A549 (cell line): ENCODE results near the gene TRPV4.

Experiments
- EP300 ChIP-seq, 2 experiments: fragments of >200 bp; sonication (Bioruptor Twin); formaldehyde crosslinking; IDR thresholded peaks; 2 replicates in 1 of 2; 3 replicates in 1 of 2; pipeline ENCODE4 v1.6.1; 2016 to 2017
- HDAC2 ChIP-seq: fragments of 200-600 bp; sonication (generic); IDR thresholded peaks from 2 replicates; pipeline ENCODE4 v1.6.1; 2016
- JUN ChIP-seq, 2 experiments: fragments of >200 bp; sonication (Bioruptor Twin); formaldehyde crosslinking; IDR thresholded peaks; 2 replicates in 1 of 2; 3 replicates in 1 of 2; pipeline ENCODE4 v1.6.1; 2016 to 2017
- MAFK ChIP-seq: fragments of 450-650 bp; IDR thresholded peaks from 2 replicates; pipeline ENCODE4 v1.6.1; 2014; ENCODE audit not compliant: partially characterized antibody
- MAX ChIP-seq: IDR thresholded peaks from 2 replicates; pipeline ENCODE4 v1.6.1; 2012
- MAZ ChIP-seq: fragments of 150-350 bp; IDR thresholded peaks from 2 replicates; pipeline ENCODE4 v1.6.1; 2014; ENCODE audit warnings: antibody characterized with exemption, low read depth, low read length, borderline replicate concordance
- NPAS2 ChIP-seq: fragments of 250-450 bp; sonication (Bioruptor Pico); IDR thresholded peaks from 2 replicates; pipeline ENCODE4 v1.8.0; 2022; ENCODE audit warnings: mild to moderate bottlenecking, moderate library complexity, borderline replicate concordance
- POLR2A ChIP-seq: IDR thresholded peaks from 2 replicates; pipeline ENCODE4 v1.6.1; 2012; ENCODE audit warnings: mild to moderate bottlenecking, low read length
- RAD21 ChIP-seq, 2 experiments: fragments of >200 bp in 1 of 2; sonication (Bioruptor Twin) in 1 of 2; formaldehyde crosslinking in 1 of 2; IDR thresholded peaks in 1 of 2; conservative IDR thresholded peaks in 1 of 2; 2 replicates in 1 of 2; 3 replicates in 1 of 2; pipeline ENCODE4 v1.6.1; 2012 to 2018; ENCODE audit warnings: inconsistent platforms in 1 of 2
- TP53 ChIP-seq: fragments of 250-450 bp; sonication (Bioruptor Pico); IDR thresholded peaks from 2 replicates; pipeline ENCODE4 v1.5.0; 2021; ENCODE audit warnings: mild to moderate bottlenecking, moderate library complexity
- ZFP36 ChIP-seq: fragments of 450-650 bp; IDR thresholded peaks from 2 replicates; pipeline ENCODE4 v1.6.1; 2014; ENCODE audit warnings: borderline replicate concordance; ENCODE audit not compliant: partially characterized antibody
- TF ChIP-seq, protein P1 (sequence below): fragments of >200 bp; sonication (Bioruptor Twin); formaldehyde crosslinking; IDR thresholded peaks from 3 replicates; pipeline ENCODE4 v1.5.1; 2016
- TF ChIP-seq, protein P2 (sequence below): fragments of 450-650 bp; IDR thresholded peaks from 2 replicates; pipeline ENCODE4 v1.6.1; 2014; ENCODE audit warnings: antibody characterized with exemption

GRCh38 chr12:109815757-109816617 lies 17.2 kb downstream of the TRPV4 start:
- no peak for TF ChIP-seq RAD21 (conservative IDR thresholded peaks at IDR 0.05 in 1 of 2, IDR thresholded peaks at IDR 0.05 in 1 of 2)
- TF ChIP-seq, protein P1, sequence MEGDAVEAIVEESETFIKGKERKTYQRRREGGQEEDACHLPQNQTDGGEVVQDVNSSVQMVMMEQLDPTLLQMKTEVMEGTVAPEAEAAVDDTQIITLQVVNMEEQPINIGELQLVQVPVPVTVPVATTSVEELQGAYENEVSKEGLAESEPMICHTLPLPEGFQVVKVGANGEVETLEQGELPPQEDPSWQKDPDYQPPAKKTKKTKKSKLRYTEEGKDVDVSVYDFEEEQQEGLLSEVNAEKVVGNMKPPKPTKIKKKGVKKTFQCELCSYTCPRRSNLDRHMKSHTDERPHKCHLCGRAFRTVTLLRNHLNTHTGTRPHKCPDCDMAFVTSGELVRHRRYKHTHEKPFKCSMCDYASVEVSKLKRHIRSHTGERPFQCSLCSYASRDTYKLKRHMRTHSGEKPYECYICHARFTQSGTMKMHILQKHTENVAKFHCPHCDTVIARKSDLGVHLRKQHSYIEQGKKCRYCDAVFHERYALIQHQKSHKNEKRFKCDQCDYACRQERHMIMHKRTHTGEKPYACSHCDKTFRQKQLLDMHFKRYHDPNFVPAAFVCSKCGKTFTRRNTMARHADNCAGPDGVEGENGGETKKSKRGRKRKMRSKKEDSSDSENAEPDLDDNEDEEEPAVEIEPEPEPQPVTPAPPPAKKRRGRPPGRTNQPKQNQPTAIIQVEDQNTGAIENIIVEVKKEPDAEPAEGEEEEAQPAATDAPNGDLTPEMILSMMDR = no peak
- no peak for TF ChIP-seq ZFP36
- TF ChIP-seq EP300 (IDR thresholded peaks at IDR 0.05) = no peak
- TF ChIP-seq MAX = no peak
- no peak for TF ChIP-seq JUN (IDR thresholded peaks at IDR 0.05)
- TF ChIP-seq MAZ = no peak
- no peak for TF ChIP-seq POLR2A
- TF ChIP-seq, protein P2, sequence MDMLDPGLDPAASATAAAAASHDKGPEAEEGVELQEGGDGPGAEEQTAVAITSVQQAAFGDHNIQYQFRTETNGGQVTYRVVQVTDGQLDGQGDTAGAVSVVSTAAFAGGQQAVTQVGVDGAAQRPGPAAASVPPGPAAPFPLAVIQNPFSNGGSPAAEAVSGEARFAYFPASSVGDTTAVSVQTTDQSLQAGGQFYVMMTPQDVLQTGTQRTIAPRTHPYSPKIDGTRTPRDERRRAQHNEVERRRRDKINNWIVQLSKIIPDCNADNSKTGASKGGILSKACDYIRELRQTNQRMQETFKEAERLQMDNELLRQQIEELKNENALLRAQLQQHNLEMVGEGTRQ = no peak
- no peak for TF ChIP-seq NPAS2 (CRISPR knock-in tag)
- TF ChIP-seq HDAC2 = 0 out of 2 replicates have a peak, but pooled peaks have one; percentile 30
- TF ChIP-seq TP53 (CRISPR knock-in tag) = no peak
- no peak for TF ChIP-seq MAFK
